ENCODE results near the gene ZBTB7C.

ZBTB7C gene

DNA sequence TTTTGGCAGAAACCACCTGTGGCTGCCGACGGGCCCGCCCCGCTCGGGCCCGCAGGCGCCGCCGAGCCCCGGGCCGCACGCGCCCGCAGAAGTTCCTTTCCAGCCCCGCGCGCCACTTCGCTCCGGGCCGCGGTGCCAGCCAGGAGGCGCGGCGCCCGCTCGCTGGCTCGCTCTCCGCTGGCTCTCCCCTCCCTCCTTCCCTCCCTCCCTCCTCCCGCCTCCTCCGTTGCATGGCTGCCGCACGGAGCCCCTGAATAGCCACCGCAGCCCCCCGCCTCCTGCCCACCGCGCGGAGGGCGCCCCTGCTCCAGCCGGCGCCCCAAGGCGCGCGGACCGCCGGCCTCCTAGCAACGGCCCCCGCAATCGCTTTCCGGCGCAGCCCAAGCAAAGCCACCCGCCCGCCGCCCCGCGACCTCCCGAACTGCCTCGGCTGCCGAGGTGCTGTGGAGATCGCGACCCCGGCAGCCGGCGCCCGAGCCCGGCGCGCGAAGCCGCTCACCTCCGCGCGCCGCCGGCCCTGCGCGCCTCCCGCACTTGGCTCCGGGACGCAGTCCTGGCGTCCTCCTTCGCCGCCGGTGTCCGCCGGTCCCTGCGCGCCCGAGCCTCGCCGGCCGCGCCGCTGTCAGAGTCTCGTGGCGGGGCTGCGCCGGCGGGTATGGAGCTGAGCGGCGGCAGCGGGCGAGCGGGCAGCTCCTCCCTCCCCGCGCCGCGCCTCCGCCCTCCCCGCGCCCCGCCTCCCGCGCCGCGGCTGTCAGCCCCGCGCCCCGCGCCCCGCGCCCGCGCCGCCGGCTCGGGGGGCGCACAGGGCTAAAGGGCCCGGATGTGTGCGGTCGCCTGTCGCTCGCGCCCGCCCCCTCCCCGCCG is at the start of gene ZBTB7C:
ZBTB7C (minus strand) TSS at position 657 of the 864 bp plus-strand sequence.
- H3K27me3 ChIP-seq, result peaks cover 79% of the 10 kb centered on the region

DNA sequence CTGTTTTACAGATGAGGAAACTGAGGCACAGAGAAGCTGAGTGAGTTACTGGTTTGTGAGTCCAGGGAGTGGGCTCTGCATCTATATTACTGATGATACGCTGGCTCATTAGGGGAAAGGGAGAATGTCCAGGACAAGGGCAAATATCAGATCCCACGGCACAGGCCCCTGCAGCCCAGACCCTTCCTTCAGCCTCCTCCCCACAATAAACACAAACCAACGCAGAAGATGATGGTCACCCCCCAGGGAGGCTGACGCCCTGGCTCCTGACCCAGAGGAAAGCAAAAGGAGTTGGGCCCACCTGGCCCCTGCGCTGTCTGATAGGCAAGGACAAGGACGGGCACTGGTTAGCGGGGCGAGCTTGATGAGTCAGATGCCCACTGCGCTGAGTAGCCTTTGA is 47.7 kb upstream of the ZBTB7C start:
- H4K20me1 ChIP-seq, result peaks cover 26% of the 10 kb centered on the region
- TF ChIP-seq Cebpa-rat (IDR thresholded peaks at IDR 0.05), result no peak
- H3K36me3 ChIP-seq, result no peaks in the 10 kb centered on the region
- H3K9me3 ChIP-seq, result no peaks in the 10 kb centered on the region
- no peak overlapping the region for H3K4me3 ChIP-seq
- peaks cover 26% of the 10 kb centered on the region for H3K27me3 ChIP-seq
- no peak overlapping the region for H3K27ac ChIP-seq
- peaks cover 30% of the 10 kb centered on the region for H3K4me1 ChIP-seq
- peak overlapping the region; percentile 64 for H3K4me2 ChIP-seq
- H3K9ac ChIP-seq, result no peak overlapping the region

More for the DNA sequence above, at the start of gene ZBTB7C:
- H3K4me3 ChIP-seq, result peak within 1 kb of the TSS; percentile 72
- H4K20me1 ChIP-seq, result peaks cover 44% of the 10 kb centered on the region
- peak within 1 kb of the TSS; percentile 99 for H3K4me2 ChIP-seq
- H3K27ac ChIP-seq, result no peak within 1 kb of the TSS
- no peaks in the 10 kb centered on the region for H3K9me3 ChIP-seq
- TF ChIP-seq Cebpa-rat (IDR thresholded peaks at IDR 0.05), result no peak
- peaks cover 13% of the 10 kb centered on the region for H3K4me1 ChIP-seq
- no peaks in the 10 kb centered on the region for H3K36me3 ChIP-seq
- H3K9ac ChIP-seq, result peak within 1 kb of the TSS; percentile 32

DNA sequence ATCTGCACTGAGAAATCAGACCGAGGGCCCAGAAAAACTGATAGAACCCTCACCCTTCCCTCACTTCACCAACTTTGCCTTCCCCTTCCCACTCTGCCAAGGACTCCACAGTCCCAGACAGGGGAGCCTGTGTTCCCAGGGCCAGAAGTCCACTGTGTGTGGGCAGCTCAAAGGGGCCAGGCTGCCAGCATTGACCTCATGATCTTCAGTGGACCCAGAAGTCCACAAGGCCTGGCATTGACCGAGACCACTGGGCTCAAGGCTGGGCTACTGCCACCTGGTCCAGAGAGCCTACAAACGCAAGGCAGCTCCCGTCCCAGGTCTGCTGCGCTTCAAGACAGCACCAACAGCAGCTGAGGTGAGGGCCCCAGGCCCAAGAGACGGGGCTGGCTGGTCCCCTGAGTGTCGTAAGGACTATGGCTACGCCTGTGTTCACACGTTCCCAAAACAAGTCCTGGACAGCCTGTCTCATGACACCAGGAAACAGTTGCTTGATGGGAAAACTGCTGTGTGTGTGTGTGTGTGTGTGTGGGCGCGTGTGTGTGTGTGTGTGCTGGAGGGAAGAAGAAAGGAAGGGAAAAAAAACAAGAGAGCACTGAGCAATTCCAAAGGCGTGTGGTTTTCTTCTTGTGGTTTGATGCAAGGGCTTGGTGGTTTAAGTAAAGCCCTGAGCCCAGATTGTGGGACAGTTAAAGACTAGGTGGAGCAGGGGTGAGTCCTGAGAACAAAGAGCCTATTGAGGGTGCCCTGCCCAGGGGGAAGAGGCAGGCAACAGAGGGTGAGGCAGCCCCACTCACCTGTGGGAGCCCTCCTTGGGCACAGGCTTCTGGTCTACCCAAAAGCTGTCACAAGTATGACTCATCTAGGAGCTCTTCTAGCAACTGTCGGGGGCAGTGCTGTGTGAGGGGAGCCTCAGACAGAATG is 46.6 kb upstream of the ZBTB7C start:
- H3K9me3 ChIP-seq, result no peaks in the 10 kb centered on the region
- no peak overlapping the region for H3K9ac ChIP-seq
- TF ChIP-seq Cebpa-rat (IDR thresholded peaks at IDR 0.05), result no peak
- no peak overlapping the region for H3K4me3 ChIP-seq
- peaks cover 26% of the 10 kb centered on the region for H3K27me3 ChIP-seq
- H3K4me2 ChIP-seq, result peak overlapping the region; percentile 64
- no peak overlapping the region for H3K27ac ChIP-seq
- H4K20me1 ChIP-seq, result peaks cover 26% of the 10 kb centered on the region
- peaks cover 30% of the 10 kb centered on the region for H3K4me1 ChIP-seq
- H3K36me3 ChIP-seq, result no peaks in the 10 kb centered on the region

DNA sequence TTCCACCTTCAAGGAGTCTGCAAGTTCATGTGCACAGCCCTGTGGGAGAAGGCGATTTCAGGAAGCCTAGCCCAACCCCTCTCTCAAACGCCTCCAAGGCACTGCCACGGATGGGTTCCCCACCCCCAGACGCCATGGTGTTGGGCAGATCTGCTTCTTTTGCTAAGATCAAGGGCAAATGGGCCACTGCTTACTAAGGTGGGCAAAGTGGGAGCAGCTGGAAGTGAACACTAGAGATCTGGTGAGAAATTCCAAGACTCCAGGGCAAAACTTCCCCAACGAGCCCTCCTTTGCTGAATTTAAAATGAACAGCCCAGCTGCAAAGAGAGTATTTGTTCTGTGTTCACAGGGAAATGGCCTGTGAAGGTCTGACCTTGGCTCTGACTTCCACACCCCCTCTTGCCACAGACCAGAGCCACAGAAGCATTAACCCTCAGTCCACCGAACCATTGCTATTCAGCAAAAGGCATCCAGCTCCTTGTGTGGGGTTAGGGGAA is 45.1 kb upstream of the ZBTB7C start:
- no peak for TF ChIP-seq Cebpa-rat (IDR thresholded peaks at IDR 0.05)
- Histone ChIP-seq H3K4me1 (peaks cover 36% of the 10 kb centered on the region), H3K27ac (no peak overlapping the region), H4K20me1 (peaks cover 26% of the 10 kb centered on the region), H3K4me2 (no peak overlapping the region), H3K36me3 (no peaks in the 10 kb centered on the region), H3K9ac (no peak overlapping the region), H3K9me3 (no peaks in the 10 kb centered on the region), H3K27me3 (peaks cover 26% of the 10 kb centered on the region), H3K4me3 (no peak overlapping the region)

DNA sequence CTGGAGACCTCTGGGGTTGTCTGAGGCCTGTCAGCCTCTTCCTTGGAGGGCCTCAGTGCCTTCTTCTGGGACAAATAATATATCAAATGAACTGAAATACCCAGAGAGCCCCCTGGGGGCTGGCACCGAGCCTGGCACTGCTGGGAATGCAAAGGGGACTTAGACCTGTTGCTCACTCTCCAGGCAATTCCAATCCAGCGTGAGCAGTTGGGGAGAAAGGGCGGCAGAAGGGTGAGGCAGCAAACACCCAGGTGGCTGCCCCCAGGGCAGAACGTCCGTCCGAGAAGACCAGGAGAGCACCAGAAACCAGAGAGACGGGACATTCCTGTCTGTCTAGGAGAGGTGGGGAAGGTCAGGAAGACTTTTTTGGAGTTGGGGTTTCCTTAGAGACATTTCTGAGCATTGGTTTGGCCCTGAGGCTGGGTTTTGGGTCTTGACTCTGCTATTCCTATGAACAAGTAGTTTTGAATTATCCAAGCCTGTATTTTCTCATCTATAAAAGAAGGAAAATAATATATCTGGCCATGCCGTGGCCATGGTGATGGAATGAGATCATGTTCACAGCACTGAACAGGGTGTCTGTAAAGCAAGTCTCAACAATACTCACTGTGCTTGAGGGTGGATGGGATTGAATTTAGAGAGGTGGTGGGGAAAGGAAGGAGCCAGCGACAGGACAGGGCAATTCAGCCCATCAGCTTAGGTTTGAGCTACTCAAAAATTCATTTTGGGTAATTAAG is 44.3 kb upstream of the ZBTB7C start:
- peaks cover 36% of the 10 kb centered on the region for H3K4me1 ChIP-seq
- H3K9me3 ChIP-seq, result no peaks in the 10 kb centered on the region
- TF ChIP-seq Cebpa-rat (IDR thresholded peaks at IDR 0.05), result no peak
- H3K4me3 ChIP-seq, result no peak overlapping the region
- H4K20me1 ChIP-seq, result peaks cover 26% of the 10 kb centered on the region
- peaks cover 26% of the 10 kb centered on the region for H3K27me3 ChIP-seq
- H3K4me2 ChIP-seq, result no peak overlapping the region
- H3K27ac ChIP-seq, result no peak overlapping the region
- H3K36me3 ChIP-seq, result no peaks in the 10 kb centered on the region
- H3K9ac ChIP-seq, result no peak overlapping the region

DNA sequence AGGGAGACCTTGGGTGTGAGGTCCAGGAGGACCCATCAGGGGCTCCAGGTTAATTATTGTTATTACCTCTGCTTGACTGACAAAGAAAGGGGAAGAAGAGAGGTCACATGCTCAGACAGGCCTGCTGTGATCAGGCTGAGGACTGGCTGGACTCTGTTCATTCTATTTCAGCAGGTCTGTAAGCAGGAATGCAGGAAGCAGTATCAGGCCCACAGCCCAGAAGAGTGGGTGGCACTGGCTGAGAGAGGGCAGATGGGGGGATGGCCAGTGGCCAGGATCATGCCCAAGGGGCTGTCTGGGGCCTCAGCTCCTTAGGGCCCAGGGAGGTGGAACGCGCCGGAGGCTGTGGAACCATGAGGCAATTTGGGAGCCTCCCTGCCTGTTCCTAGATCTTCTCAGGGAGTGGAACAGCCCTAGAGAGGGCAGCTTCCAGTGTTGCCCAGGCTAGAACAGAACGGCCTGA is 43.7 kb upstream of the ZBTB7C start:
- H3K4me1 ChIP-seq, result peaks cover 36% of the 10 kb centered on the region
- no peaks in the 10 kb centered on the region for H3K36me3 ChIP-seq
- no peak overlapping the region for H3K9ac ChIP-seq
- peaks cover 26% of the 10 kb centered on the region for H3K27me3 ChIP-seq
- no peak for TF ChIP-seq Cebpa-rat (IDR thresholded peaks at IDR 0.05)
- no peak overlapping the region for H3K27ac ChIP-seq
- H3K9me3 ChIP-seq, result no peaks in the 10 kb centered on the region
- no peak overlapping the region for H3K4me2 ChIP-seq
- H4K20me1 ChIP-seq, result peaks cover 26% of the 10 kb centered on the region
- no peak overlapping the region for H3K4me3 ChIP-seq

DNA sequence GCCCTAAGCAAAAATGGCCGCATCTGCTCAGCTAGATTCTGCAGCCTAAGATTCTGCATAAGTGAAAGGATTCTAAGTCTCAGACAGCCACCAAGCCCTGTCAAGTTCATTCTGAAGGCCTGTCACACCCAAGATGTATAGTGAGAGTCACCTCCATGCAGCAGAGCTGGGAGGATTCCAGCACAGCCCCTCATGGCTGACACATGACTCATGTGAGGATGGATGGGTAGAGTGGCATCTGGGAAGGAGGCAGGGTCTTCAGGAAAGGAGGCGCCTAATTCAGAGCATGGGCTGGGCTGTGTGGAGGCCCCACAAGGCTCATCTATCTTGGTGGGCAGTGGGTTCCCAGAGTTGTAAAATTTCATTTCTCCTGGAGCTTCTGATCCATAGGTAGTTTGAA is 41.5 kb upstream of the ZBTB7C start:
- Histone ChIP-seq H3K36me3 (no peaks in the 10 kb centered on the region), H3K27me3 (peaks cover 16% of the 10 kb centered on the region), H3K9me3 (no peaks in the 10 kb centered on the region), H3K27ac (no peak overlapping the region), H3K4me1 (peaks cover 23% of the 10 kb centered on the region), H3K9ac (no peak overlapping the region), H4K20me1 (peaks cover 5% of the 10 kb centered on the region; the same call in 1 of the 2 replicates), H3K4me3 (no peak overlapping the region), H3K4me2 (no peak overlapping the region)
- no peak for TF ChIP-seq Cebpa-rat (IDR thresholded peaks at IDR 0.05)

DNA sequence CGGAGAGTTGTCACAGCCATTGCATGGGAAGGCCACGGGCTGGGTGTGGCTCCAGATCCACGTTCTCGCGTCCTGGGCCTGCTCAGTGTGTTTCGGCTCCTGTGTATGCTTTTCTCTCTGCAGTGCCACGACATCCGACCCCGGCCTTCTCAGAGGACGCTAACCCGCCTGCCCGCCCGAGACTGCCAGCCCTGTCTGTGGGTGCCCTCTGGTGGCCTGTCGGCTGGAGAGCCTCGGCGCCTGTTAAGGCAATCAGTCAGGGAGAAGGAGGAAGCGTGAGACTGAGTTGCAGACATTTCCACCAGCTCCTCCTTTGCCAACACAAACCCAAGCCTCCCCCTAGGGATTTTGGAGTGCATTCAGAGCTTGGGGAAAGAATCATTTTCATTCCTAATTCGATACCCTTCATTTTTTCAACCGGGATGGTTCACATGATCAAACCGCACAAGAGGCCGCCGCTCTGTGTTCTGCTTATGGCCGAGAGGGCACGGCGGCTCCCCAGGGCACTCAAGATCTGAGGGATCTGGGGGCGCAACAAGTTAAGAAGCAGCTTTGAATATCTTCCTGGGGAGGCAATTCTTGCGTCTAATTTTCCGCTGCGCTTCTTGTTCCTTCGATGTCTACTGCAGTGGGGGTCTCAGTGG is 37.5 kb upstream of the ZBTB7C start:
- Histone ChIP-seq H3K9ac (no peak overlapping the region), H3K27me3 (no peaks in the 10 kb centered on the region), H3K4me1 (peaks cover 24% of the 10 kb centered on the region), H3K9me3 (no peaks in the 10 kb centered on the region), H4K20me1 (no peaks in the 10 kb centered on the region), H3K4me3 (no peak overlapping the region), H3K4me2 (no peak overlapping the region; the same call in 1 of the 2 replicates), H3K27ac (no peak overlapping the region), H3K36me3 (no peaks in the 10 kb centered on the region)
- TF ChIP-seq Cebpa-rat (IDR thresholded peaks at IDR 0.05), result no peak

DNA sequence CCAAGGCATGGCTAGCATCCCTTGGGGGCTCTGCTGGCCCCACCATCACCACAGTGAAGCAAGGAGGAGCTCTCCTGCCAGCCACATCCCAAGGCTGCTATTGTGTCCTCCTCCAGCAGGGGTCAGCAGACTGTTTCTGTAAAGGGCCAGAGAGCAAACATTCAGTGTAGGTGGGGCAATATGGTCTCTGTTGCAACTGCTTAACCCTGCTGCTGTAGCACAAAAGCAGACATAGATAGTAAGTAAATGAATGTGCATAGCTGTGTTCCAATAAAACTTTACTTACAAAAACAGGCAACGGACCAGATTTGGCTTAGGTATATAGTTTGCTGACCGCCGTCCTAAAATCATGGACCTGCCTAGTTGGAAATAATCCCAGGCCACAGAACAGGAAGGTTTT is 36.4 kb upstream of the ZBTB7C start:
- no peaks in the 10 kb centered on the region for H3K9me3 ChIP-seq
- no peak overlapping the region for H3K9ac ChIP-seq
- H4K20me1 ChIP-seq, result no peaks in the 10 kb centered on the region
- no peak overlapping the region for H3K4me2 ChIP-seq
- no peak overlapping the region for H3K27ac ChIP-seq
- H3K27me3 ChIP-seq, result no peaks in the 10 kb centered on the region
- H3K4me3 ChIP-seq, result no peak overlapping the region
- H3K36me3 ChIP-seq, result no peaks in the 10 kb centered on the region
- TF ChIP-seq Cebpa-rat (IDR thresholded peaks at IDR 0.05), result no peak
- peaks cover 36% of the 10 kb centered on the region for H3K4me1 ChIP-seq
